Omental fat pad (tissue), 4 donors: Measurements from ENCODE around the gene TTLL11. TPM values are rescaled to one million over a fixed set of nuclear protein-coding genes. Genes with fewer than 3 reads are reported as not detected.
"Not testable (repeated sequence)": the region's sequence is repeated elsewhere in the genome, so short reads cannot be mapped to it uniquely, and the experiment has no call there.

Experiments used
- ATAC-seq: fragments of 150-250 bp; one replicate; pipeline ENCODE4 v1.9.1; 2016; ENCODE audit warnings: mild to moderate bottlenecking, moderate library complexity; ENCODE audit not compliant: low FRiP score
- DNase-seq: peaks from one replicate; pipeline ENCODE4 v3.0.0-alpha.2; 2019; ENCODE audit warnings: low spot score
- CTCF ChIP-seq, 3 donors: fragments of 450-650 bp; IDR thresholded peaks; one replicate each; pipeline ENCODE4 v1.5.1; 2016 to 2017; ENCODE audit warnings: antibody characterized with exemption in 3 of 3, mild to moderate bottlenecking in 3 of 3, moderate library complexity in 2 of 3
- total RNA-seq, 4 donors: library from RNA; depleted of rRNA; stranded (reverse); fragments of >200 nt; gene quantifications; one replicate each; pipeline ENCODE4 v1.1.0, GENCODE V29; 2016

Gene TTLL11
- total RNA-seq, 4 donors from 2014 or later, result 7.0 to 16.0 (median 10.2) TPM

DNA sequence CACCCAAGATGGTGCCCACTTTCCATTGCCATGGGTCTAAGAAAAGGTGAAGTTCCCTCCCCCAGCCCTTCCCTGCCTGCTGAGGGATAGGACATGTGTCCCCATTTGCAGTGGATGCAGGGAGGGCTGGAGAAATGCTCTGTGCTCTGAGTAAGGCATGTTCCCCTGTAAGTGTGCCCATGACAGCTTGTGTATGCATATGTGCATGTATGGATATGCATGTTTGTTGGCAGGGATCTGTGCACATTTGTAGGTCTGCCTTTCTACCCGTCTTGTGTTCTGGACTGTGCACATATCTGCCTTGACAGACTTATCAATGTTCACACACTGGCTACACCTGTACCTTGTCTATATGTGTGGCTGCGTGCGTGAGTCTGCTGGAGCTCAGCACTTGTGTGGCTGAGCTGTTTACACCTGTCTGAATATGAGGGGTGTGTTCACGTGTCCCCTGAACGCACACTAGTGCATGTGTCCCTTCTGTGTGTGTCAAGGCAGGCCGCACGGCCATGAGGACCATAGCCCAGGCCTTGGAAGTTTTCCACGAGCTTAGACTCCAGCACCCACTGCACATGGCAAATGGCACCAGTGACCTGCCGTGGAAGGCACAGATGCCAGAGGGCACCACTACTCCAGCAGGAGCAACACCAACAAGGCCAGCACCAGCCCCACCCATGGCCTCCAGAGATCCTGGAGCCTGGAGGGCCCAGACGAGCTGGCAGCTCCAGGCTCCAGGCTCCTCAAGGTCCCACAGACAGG lies 27.4 kb upstream of the TTLL11 start:
- ATAC-seq (no peak), DNase-seq (no peak)
- no peak for TF ChIP-seq CTCF (IDR thresholded peaks at IDR 0.05)

- DNase-seq (no peak), ATAC-seq (no peak)
- no peak for TF ChIP-seq CTCF (IDR thresholded peaks at IDR 0.05)
Measured at GRCh38 chr9:122119721-122120120, 26.6 kb upstream of the TTLL11 start.

DNA sequence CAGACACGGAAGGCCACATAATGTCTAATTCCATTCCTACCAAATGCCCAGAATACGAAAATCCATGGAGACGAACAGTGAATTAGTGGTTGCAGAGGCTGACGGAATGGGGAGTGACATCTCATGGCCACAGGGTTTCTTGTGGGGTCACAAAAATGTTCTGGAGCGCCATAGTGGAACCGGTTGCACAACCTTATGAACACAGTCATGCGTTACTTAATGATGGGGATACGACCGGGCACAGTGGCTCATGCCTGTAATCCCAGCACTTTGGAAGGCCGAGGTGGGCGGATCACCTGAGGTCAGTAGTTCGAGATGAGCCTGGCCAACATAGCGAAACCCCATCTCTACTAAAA lies 26.0 kb upstream of the TTLL11 start:
- no peak for TF ChIP-seq CTCF (IDR thresholded peaks at IDR 0.05)

GRCh38 chr9:122118343-122119165 lies 25.4 kb upstream of the TTLL11 start:
- TF ChIP-seq CTCF (IDR thresholded peaks at IDR 0.05), result no peak
- no peak for ATAC-seq
- no peak for DNase-seq

More for the DNA sequence above, 26.0 kb upstream of the TTLL11 start:
- ATAC-seq, result no peak
- DNase-seq, result no peak

DNA sequence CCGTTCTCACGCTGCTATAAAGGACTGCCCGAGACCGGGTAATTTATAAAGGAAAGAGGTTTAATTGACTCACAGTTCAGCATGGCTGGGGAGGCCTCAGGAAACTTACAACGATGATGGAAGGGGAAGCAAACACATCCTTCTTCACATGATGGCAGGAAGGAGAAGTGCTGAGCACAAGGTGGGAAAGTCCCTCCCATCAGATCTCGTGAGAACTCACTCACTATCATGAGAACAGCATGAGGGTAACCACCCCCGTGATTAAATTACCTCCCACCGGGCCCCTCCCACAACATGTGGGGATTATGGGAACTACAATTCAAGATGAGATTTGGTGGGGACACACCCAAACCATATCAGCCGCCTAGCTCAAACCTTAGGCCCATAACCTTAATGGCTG lies 24.1 kb upstream of the TTLL11 start:
- not testable (repeated sequence) for DNase-seq, ATAC-seq

DNA sequence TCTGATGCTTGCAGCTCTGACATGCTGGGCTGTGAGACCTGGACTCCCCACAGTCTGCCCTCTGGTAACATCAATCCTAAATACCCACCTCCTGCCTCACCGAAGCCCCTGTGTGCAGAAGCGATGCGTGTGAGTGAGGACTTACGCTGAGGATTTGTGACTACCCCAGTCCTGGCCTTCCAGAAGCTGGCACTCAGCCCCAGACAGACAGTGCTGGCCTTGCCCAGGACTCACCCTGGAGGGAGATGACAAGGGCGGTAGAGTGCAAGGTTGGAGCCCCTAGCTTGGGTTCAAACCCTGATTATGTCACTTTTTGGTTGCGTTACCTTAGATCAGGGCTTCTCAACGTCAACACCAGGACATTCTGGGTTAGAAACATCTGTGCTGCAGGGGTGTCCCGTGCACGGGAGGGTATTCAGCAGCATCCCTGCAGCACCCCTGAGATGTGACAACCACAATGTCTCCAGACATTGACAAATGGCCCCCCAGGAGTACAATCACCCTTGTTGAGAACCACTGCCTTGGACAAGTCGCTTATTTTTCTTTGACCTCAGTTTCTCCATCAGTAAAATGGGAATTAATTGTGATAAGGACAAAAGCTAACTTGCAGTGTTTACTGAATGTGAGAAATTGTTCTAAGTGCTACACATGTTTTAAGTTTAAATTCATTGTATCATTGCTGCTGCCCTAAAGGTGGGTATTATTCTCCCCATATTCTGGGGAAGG lies 23.5 kb upstream of the TTLL11 start:
- ATAC-seq, result no peak
- TF ChIP-seq CTCF (IDR thresholded peaks at IDR 0.05), result no peak
- no peak for DNase-seq

- ATAC-seq (no peak), DNase-seq (no peak)
- TF ChIP-seq CTCF (IDR thresholded peaks at IDR 0.05), result no peak
Measured at GRCh38 chr9:122116040-122116439, 22.9 kb upstream of the TTLL11 start.
